ENCODE data around the gene CRIP1.

CRIP1 gene

GRCh38 chr14:105452963-105453362, 33.7 kb upstream of the CRIP1 start:
- no peak for DNase-seq

- no peak for DNase-seq
Observed at GRCh38 chr14:105453847-105454246, 32.8 kb upstream of the CRIP1 start.

DNA sequence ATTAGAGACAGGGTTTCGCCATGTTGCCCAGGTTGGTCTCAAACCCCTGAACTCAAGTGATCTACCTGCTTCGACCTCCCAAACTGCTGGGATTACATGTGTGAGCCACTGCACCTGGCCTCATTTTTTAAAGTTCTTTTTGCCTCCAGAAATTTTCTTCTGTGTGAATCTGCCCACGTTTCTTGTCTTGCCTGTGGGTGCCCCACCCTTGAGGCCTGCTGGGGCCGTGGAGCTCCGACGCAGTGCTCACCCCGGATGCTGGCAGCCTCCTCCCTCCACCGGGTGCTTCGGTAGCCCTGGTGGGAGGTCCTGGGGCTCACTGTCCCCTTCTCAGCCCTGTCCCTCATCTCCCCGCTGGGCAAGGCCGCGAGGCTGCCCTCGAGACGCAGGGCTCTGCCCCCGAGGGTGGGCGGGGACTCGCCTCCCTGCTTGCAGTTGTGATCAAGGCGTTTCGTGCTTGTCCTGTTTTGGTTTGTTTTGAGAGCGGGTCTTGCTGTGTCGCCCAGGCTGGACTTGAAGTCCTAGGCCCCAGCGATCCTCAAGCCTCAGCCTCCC, 31.5 kb upstream of the CRIP1 start:
- DNase-seq, result no peak

GRCh38 chr14:105455766-105456660, 30.7 kb upstream of the CRIP1 start:
- no peak for DNase-seq

DNA sequence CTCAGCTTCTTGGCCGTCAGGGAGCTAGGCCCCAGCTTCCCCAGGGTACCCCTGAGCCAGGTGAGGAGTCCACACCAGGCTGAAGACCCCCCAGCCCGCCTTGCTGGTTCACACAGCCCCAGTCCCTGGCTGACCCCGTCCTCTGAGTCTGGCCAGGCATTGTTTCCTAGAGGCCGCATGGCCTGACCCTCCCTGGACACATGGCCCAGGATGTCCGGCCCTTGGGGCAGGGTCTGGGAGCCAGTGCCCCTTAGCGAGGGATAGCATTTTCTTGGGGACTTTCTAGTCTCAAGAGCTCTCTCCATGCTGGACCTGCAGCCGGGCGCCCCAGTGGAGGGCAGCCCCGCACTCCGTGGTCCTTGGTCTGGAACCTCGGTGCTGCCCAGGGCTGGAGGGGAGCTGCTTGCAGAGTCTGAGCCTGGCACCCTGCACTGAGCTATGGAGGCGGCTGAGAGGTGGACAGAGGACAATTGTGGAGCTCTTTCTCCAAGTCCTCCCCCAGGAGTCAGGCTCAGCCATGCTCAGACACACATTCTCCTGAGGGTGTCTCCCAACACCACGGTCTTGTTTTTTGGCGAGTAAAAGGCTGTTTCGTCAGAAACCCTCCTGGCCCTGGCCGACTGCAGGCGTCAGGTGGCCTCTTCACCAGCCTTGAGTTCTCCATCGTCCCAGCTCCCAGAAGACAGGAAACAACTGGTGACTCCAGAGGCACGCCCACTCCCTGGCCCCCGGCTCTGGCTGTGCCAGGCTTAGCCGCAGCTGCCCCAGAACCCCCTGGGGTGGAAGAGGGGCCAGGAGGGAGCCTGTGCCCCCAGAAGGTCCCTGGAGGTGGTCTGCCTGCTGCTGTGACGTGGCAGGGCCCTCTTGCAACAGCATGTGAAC, 29.7 kb upstream of the CRIP1 start:
- no peak for DNase-seq

DNA sequence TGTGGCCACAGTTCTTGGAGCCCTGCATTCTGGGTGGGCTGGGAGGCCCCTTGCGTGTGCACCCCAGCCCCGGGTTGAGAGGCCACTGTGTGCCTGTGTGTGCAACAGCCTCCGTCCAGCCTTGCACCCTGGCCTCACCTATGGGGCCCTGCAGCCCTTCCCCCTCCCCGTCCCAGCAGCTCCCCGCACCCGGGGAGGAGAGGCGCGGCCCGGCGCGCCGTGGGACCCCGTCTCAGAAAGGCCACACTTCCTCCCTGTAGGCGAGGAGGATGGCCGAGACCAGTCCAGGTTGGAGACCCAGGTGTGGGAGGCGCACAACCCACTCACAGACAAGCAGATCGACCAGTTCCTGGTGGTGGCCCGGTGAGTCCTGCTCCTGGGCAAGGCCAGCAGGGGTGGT, 28.7 kb upstream of the CRIP1 start:
- DNase-seq, result no peak

DNA sequence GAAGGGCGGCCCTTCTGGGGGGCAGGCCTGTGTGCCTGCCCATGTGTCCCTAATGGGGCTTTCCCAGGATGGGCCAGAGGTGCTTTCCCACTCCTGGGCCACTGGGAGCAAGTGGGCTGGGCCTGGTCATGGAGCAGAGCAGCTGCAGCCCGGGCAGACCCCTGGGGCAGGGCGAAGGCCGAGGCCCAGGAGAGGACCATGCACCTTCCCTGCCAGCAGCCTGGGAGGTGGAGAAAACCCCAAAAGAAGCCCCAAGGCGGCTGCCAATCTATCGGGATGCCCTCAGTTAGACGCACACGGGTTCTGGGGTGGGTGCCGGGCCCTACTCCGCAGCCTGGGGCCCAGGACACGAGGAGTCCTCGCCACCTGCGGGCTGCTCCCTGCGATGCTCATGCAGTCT, 28.1 kb upstream of the CRIP1 start:
- DNase-seq, result no peak

DNA sequence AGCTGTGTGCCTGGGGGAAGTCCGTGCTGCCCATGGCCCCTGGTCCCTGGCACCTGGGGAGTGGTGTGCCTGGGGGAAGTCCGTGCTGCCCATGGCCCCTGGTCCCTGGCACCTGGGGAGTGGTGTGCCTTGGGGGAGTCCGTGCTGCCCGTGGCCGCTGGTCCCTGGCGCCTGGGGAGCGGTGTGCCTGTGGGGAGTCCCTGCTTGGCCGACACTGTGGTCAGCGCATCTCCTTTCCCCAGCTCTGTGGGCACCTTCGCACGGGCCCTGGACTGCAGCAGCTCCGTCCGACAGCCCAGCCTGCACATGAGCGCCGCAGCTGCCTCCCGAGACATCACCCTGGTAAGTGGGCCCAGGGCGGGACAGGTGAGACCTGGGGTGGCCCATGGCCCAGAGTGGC, 26.6 kb upstream of the CRIP1 start:
- DNase-seq, result no peak

DNA sequence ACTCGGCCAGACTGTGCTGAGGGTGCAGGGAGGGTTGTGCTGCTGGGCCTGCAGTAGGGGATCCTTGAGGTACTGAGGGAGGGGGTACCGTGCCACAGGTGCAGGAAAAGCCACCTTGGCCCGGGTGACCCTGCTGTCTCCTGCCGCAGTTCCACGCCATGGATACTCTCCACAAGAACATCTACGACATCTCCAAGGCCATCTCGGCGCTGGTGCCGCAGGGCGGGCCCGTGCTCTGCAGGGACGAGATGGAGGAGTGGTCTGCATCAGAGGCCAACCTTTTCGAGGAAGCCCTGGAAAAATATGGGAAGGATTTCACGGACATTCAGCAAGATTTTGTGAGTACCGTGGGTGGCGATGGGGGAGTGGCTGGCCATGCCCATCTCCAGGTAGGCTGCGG, 26.1 kb upstream of the CRIP1 start:
- DNase-seq, result no peak

DNA sequence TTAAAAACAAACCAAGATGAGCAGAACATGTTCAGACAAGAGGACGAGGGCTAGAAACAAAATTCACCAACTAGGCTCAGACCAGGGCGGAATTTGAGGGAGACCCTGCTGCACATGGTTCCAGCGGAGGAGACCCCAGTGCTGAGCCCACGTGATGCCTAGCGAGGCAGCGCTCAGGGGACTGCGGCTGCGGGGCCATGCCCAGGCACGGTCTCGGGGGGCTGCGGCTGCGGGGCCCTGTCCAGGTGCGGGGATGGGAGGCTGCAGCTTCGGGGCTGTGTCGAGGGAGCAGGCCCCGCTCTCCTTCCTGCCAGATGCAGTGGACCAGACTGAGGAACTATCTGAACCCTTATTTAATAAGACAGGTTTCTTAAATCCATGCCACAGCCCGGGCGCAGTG, 24.8 kb upstream of the CRIP1 start:
- DNase-seq, result no peak

- no peak for DNase-seq
Observed at GRCh38 chr14:105464501-105464900, 22.2 kb upstream of the CRIP1 start.

DNA sequence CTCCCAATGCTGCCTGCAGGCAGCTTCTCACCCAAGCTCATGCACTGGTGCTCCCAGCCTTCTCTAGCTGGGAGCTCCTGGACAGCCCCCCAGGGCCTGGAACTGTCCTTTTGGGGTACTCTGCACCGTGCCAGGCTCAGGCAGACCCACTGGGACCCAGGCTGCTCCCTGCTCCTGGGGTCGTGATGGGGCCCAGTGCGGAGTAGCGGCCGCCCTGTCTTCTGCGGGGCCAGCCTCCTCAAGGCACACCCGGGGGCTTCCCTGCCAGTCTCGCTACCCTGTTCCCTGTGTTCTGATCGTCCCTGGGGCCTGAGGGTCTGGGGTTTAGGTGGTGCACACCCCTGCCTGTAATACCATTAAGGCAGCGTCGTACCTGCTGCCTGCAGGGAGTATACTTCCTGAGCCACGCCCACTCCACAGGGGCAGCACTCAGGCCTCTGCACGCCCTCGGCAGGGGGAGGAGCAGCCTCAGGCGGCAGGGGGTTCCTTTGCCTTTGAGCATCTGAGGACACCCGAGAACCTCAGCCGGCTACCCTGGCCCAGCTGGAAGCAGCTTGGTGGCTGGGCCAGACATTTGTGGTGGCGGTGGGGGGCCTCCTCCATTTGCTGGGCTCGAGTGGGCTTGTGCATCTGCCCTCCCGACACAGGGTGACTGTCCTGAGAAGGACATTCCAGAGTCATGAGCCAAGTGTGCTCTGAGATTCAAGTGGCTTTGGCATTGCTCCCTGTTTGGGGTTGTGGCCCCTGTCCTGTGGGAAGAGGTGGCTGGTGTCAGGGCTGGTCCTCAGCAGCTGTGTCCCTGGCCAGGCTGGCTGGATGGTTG, 21.3 kb upstream of the CRIP1 start:
- DNase-seq, result no peak

- no peak for DNase-seq
Observed at GRCh38 chr14:105466531-105467248, 20.0 kb upstream of the CRIP1 start.

DNA sequence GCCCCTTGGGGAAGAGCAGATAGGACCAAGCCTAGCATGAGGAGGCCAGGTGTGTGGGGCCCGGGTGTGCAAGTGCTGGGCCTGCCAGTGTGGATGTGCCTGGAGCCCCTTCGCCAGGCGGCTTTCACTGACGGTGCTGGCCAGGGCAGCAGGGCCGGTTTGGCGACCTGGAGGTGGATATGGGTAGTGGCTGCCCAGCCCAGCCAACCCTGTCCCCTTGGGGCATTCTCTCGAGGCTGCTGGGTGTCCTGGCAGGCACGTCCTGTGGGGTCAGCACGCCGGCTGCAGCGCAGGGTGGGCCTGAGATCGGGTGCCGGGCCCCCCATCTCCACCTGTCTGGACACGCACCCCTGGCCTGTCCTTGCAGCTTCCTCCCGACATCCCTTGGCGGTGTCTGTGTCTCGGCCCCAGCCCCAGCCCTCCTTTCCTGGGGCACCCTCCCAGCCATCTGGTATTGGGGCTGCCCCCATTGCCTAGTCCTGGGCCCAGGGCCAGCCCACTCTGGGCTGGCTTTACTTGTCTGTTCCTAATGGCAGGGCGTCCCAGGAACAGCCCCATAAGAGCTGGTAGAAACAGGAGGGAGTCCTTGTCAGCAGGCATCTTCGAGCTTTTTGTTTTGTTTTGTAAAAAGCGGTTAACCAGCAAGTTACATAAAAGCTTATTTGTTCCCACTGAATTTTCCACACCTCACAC, 19.3 kb upstream of the CRIP1 start:
- no peak for DNase-seq

GRCh38 chr14:105467942-105468471, 18.7 kb upstream of the CRIP1 start:
- DNase-seq, result no peak

- DNase-seq, result no peak
Observed at GRCh38 chr14:105468621-105469241, 18.0 kb upstream of the CRIP1 start.

GRCh38 chr14:105469456-105470349, 17.0 kb upstream of the CRIP1 start:
- DNase-seq, result no peak

DNA sequence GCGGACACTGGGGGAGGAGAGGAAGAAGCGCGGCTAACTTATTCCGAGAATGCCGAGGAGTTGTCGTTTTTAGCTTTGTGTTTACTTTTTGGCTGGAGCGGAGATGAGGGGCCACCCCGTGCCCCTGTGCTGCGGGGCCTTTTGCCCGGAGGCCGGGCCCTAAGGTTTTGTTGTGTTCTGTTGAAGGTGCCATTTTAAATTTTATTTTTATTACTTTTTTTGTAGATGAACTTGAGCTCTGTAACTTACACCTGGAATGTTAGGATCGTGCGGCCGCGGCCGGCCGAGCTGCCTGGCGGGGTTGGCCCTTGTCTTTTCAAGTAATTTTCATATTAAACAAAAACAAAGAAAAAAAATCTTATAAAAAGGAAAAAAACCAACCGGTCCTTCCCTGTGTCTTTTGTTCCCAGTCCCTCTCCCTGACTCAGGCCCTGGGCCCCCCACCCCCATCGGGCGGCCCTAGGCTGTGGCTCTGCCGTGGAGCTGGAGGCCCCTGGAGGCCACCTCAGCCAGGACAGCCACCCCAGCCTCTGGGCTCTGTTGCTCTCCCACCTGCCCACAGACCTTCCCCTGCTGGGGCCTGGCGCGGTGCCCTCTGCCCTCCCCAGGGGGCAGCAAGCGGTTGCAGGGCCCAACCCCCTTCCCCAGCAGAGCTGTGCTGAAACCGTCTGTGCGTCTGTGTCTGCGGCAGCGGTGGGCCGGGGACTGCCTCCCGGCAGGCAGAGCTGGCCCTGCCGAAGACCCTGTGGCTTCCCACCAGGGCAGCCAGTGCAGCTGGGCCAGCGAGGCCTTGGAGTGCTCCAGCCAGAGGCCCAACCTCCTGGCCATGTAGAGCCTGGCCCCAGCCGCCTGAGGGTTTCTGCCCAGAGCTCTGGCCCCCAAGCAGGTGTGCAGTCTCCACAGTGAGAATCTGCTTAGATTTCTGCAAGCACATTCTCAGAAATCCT, 16.1 kb upstream of the CRIP1 start:
- DNase-seq, result no peak

All from NCI-H526 (cell line).